SK-MEL-5 (cell line): ENCODE measurements around the gene PRM2. TPM values are rescaled to one million over a fixed set of nuclear protein-coding genes. Genes with fewer than 3 reads are reported as not detected.
A peak's percentile ranks its signal among the peaks of the same experiment; 100 is the strongest.

ENCODE experiments used
- DNase-seq: peaks from one replicate; pipeline ENCODE4 v3.0.0-alpha.2; 2016; ENCODE audit warnings: low read depth, low spot score
- in situ Hi-C: cut with HindIII; loops from 2 replicates; pipeline ENCODE4 v1.10.0; 2016; ENCODE audit warnings: low sequenced_read_pairs, high pct_unique_total_duplicates, low pct_unique_long_range_greater_than_20kb
- polyA plus RNA-seq, 2 experiments: library from polyadenylated mRNA; depleted of rRNA; stranded (reverse); fragments of >200 nt; gene quantifications; 2 replicates each; pipeline ENCODE4 v1.2.3, GENCODE V29; 2015
- total RNA-seq: library from RNA; depleted of rRNA; stranded (reverse); fragments of >200 nt; shearing (Covaris generic); gene quantifications from 2 replicates; pipeline ENCODE4 v1.2.3, GENCODE V29; 2014; rRNA removed

The PRM2 gene
- total RNA-seq, result not detected in 2 replicates
- polyA plus RNA-seq (2015; cell fraction: cytosol; rRNA removed), result not detected in 2 replicates
- polyA plus RNA-seq (2015; cell fraction: nucleus; rRNA removed), result not detected in 2 replicates

GRCh38 chr16:11276143-11276895 lies at the start of gene PRM2:
PRM2 (minus strand) TSS chr16:11276480; CDS start chr16:11276370, 110 bp downstream.
- DNase-seq, result no peak
- in situ Hi-C loops, result no loop called here

- in situ Hi-C loops, result no loop called here
These were observed 49.3 kb upstream of the PRM2 start for GRCh38 chr16:11325404-11326083.

GRCh38 chr16:11323551-11324336 lies 47.5 kb upstream of the PRM2 start:
- DNase-seq, result no peak
- in situ Hi-C loops, result no loop called here

More at GRCh38 chr16:11325404-11326083, 49.3 kb upstream of the PRM2 start:
- DNase-seq, result no peak

DNA sequence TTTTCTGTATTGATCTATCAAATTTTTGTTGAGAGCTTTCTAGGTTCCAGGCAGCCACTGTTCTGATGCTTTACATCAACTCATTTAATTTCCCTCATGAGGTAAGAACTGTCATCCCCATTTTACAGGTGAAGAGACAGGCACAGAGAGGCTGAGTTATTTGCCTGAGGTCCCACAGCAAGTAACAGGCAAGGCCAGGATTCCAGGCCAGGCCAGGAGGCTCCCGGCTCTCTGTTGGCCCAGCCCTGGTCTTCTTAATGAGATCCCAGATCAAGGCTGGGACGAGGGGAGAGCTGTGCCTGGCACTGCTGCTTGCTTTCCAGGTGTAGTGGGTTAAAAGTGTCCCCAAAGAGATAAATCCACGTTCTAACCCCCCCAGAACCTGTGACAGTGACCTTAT lies 46.5 kb upstream of the PRM2 start:
- in situ Hi-C loops, result no loop called here
- DNase-seq, result no peak

GRCh38 chr16:11321662-11322061 lies 45.4 kb upstream of the PRM2 start:
- no peak for DNase-seq
- in situ Hi-C loops, result no loop called here

DNA sequence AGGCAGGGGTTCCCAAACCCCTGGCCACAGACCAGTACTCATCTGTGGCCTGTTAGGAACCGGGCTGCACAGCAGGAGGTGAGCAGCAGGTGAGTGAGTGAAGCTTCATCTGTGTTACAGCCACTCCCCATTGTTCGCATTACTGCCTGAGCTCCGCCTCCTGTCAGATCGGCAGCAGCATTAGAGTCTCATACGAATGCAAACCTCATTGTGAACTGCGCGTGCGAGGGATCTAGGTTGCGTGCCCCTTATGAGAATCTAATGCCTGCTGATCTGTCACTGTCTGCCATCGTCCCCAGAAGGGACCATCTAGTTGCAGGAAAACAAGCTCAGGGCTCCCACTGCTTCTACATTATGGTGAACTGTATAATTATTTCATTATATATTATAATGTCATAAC lies 43.9 kb upstream of the PRM2 start:
- DNase-seq, result no peak

DNA sequence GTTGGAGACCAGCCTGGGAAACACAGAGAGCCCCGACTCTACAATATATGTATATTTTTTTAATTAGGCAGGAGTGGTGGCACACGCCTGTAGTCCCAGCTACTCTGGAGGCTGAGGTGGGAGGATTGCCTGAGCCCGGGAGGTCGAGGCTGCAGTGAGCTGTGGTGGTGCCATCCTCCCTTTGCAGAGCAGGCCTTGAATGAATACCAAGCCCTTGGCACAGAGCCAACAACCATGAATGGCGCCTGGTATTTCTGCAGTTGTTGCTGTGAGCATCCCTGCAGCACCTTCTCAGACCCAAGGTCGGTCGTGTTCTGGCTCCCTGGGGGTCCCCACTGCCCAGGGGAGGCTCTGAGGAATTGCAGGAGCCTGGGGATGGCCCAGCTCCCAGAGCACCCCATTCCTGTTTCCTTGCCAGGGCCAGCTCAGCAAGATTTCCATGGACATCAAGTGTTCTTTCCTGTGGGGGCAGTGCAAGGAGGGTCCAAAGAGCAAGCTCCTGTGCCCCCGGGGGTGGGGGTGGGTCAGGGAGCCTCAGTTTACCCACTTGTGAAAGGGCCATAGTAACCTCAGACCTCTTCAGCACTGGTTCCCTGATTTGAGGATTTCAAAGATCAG lies 43.4 kb upstream of the PRM2 start:
- peak; percentile 31 for DNase-seq
- in situ Hi-C loops, result no loop called here

More for the DNA sequence above, 43.9 kb upstream of the PRM2 start:
- in situ Hi-C loops, result no loop called here

- in situ Hi-C loops, result no loop called here
- DNase-seq, result no peak
These were observed 42.5 kb upstream of the PRM2 start for GRCh38 chr16:11318817-11319216.

DNA sequence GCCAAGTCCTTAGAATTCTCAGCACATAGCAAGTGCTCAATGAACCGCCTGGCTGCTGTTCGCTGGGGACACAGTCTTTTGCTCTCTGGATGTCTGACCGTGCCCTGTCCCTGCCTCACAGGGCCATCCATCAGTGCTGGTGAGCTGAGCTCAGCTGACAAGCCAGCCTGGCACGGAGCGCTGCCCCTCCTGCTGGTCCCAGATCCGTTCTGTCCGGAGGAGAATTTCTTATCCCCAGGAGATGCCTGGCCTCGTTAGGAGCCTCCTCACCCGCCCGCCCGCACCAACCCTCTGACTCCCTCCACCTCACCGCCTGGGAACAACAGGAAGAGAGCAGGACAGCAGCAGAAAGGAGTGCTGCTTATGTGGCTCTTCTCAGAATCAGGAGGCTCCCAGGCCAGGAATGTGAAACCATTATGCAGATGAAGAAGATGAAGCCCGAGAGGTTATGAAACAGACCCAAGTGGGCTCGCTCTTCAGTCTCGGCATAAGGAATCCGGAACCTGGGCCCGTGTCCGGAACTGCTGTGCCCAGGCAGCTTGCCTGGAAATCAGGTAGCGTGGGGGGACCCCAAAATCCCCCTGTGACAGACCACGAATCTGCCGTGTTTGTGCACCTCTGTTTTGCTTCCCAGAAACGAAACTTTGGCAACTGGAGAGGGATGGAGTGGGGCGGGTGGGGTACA lies 40.2 kb upstream of the PRM2 start:
- DNase-seq, result no peak
- in situ Hi-C loops, result no loop called here

GRCh38 chr16:11315510-11315909 lies 39.2 kb upstream of the PRM2 start:
- in situ Hi-C loops, result no loop called here
- DNase-seq, result no peak

GRCh38 chr16:11314309-11314894 lies 38.1 kb upstream of the PRM2 start:
- no peak for DNase-seq

DNA sequence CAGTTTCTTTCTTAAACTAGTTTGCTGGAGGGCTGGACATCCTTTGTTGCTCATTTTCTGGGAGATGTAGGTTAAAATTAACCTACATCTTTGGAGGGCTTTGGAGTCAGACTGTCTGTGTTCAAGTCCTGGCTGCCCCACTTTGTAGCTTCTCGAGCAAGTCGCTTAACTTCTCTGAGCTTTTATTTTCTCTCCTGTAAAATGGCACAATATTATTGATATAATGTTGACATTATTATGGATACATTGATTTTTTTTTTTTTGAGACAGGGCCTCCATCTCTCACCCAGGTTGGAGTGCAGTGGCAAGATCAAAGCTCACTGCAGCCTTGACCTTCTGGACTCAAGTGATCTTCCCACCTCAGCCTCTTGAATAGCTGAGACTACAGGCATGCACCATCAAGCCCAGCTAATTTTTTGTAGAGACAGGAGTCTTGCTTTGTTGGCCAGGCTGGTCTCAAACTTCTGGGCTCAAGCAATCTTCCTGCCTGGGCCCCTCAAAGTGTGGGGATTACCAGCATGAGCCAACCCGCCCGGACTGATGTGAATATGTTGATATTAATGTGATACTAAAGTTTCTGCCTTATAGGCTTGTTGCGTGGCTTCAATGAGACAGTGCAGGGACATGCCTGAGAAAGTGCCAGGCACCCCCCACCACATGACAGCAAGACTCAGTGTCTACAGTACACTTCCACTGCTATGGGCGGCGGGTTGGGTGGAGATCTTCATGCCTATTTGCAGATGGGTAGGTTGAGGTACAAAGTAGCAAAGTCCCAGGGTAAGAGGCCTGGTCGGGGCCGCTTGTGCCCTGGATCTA lies 37.4 kb upstream of the PRM2 start:
- no peak for DNase-seq
- in situ Hi-C loops, result no loop called here

More at GRCh38 chr16:11314309-11314894, 38.1 kb upstream of the PRM2 start:
- in situ Hi-C loops, result no loop called here

DNA sequence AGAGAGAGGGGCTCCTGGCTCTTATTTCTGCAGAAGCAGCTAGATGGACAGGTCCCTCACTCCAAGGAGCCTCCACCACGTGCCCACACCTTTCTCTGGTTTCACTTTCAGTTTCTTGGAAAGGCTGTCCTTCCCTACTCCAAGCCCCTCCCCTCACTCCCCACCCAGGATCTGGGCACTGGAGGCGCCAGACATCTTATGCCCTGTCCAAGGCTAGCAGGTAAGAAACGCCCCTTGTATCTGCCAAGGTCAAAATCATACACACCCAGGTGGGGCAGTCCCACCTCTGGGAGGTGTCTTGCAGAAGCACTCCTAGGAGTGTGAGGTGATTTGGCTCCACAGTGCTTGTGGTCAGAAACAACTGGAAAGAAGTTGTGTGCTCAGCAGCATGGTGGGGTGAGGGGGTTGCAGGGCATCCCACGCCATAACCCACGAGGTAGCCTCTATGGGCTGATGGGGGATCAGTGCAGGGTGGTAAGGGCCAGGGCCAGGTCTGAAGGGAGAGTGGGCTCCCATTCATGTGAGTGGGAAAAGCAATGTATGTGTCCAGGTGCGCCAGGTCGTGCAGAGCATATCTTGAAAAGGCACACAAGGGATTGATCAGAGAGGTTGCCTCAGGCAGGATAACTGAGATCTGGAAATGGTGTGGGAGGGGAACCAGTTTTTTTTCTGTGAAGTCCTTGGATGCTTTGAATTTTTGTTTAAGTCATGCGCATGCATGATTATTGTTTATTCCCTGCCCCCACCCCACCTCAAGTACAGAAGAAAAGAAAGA lies 36.6 kb upstream of the PRM2 start:
- peak; percentile 47 for DNase-seq
- in situ Hi-C loops, result no loop called here

DNA sequence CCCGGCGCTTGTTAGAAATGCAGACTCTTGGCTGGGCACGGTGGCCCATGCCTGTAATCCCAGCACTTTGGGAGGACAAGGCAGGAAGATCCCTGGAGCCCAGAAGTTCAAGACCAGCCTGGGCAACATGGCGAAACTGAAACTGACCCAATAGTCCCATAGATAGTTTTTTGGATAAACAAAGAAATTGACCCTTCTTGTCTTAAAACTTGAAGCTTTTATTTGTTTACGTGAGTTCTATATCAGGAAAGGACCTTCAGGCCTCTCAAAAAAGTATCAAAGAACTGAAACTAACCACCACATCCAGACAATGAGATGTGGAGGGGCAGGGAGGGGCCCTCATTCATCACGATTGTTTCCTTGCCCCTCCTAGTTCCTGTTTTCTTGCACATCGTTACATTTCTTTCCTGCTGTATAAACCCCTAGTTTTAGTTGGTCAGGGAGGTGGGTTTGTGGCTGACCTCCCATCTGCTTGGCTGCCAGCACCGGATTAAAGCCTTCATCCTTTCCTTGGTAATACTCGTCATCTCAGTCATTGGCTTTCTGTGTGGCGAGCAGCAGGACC lies 34.8 kb upstream of the PRM2 start:
- in situ Hi-C loops, result no loop called here
- no peak for DNase-seq

DNA sequence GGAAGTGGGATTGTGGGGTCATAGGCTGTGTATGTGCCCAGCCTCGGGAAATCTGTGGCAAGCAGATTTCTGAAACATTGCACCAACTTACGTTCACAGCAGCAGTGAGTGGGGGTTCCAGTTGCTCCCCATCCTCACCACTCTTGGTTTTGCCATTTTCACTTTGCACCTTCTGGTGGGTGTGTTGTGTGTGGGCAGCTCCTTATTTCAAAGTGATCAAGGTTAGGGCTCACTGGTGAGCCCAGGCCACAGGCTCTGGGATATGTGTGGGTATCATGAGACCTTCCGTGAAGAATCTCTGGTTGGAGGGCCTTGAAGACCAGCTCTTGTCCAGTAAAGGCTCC lies 34.3 kb upstream of the PRM2 start:
- in situ Hi-C loops, result no loop called here
- no peak for DNase-seq
